HepG2 (cell line): ENCODE data around the gene SOCS3. TPM values are rescaled to one million over a fixed set of nuclear protein-coding genes. Genes with fewer than 3 reads are reported as not detected.

ENCODE experiments used
- ATAC-seq: fragments of 200-7000 bp; cut with Tn5 transposase; 3 replicates; pipeline ENCODE4 v1.9.1; 2020; ENCODE audit warnings: mild to moderate bottlenecking, moderate library complexity
- BruUV-seq: library from RNA; stranded (reverse); fragments of 400-500 nt; replicated peaks from 2 replicates; lab custom pipeline; 2021; lab: Mats Ljungman, UMichigan
- CTCF ChIA-PET: fragments of 300-600 bp; formaldehyde crosslinking; extraction: SDS; loops from one replicate; lab custom pipeline; 2021; ENCODE audit warnings: low total read pairs, inconsistent platforms, low intra/inter-chr PET ratio; lab: Yijun Ruan, JAX
- POLR2A ChIA-PET: fragments of 350-600 bp; sonication (Branson Sonifier 250); formaldehyde crosslinking; loops from one replicate; lab custom pipeline; 2020; ENCODE audit warnings: antibody characterized with exemption, inconsistent platforms; lab: Yijun Ruan, JAX
- DNase-seq: peaks from one replicate; pipeline ENCODE4 v3.0.0-alpha.2; 2015; ENCODE audit warnings: low spot score
- FAIRE-seq: peaks from 3 replicates; lab custom pipeline; 2011; peaks lifted over from hg19 to GRCh38; lab: Jason Lieb, UNC
- H2AFZ ChIP-seq: one replicate; pipeline ENCODE4 v1.6.1; 2011; ENCODE audit warnings: low read length, inconsistent platforms
- H3K27ac ChIP-seq: fragments of 300-600 bp; 3 replicates; pipeline ENCODE4 v1.8.0; 2011; ENCODE audit warnings: mixed run types, mild to moderate bottlenecking, mixed read lengths, low read length, inconsistent platforms; ENCODE audit not compliant: insufficient read depth; ENCODE audit errors: extremely low read length
- H3K27me3 ChIP-seq, 2 experiments: fragments of 200-600 bp in 1 of 2; 2 replicates in 1 of 2; 3 replicates in 1 of 2; pipeline versions ENCODE4 v1.6.0 to v1.8.0; 2011; ENCODE audit warnings: low read length in 2 of 2, mild to moderate bottlenecking in 2 of 2, moderate library complexity in 2 of 2, inconsistent platforms in 1 of 2; ENCODE audit not compliant: insufficient read depth in 2 of 2, control insufficient read depth in 1 of 2
- H3K36me3 ChIP-seq, 2 experiments: fragments of 200-600 bp in 1 of 2; replicated peaks in 1 of 2; 2 replicates in 1 of 2; 3 replicates in 1 of 2; pipeline versions ENCODE4 v1.5.1 to v1.8.0; 2011; ENCODE audit warnings: low read length in 2 of 2, inconsistent platforms in 1 of 2; ENCODE audit not compliant: insufficient read depth in 2 of 2, control insufficient read depth in 1 of 2
- H3K4me1 ChIP-seq: 2 replicates; pipeline ENCODE4 v1.5.1; 2012; ENCODE audit warnings: low read length, inconsistent platforms; ENCODE audit not compliant: insufficient read depth
- H3K4me2 ChIP-seq: 2 replicates; pipeline ENCODE4 v1.6.0; 2011; ENCODE audit warnings: low read depth, low read length, inconsistent platforms
- H3K4me3 ChIP-seq, 3 experiments: fragments of 200-600 bp in 1 of 3; sonication (generic), shearing (Covaris generic) in 1 of 3; replicated peaks in 1 of 3; 2 replicates each; pipeline ENCODE4 v1.5.1; 2011 to 2016; ENCODE audit warnings: low read length in 3 of 3, inconsistent platforms in 2 of 3, low read depth in 2 of 3, mild to moderate bottlenecking in 2 of 3, control low read depth in 1 of 3, mixed read lengths in 1 of 3; ENCODE audit not compliant: insufficient read depth in 1 of 3
- H3K79me2 ChIP-seq: one replicate; pipeline ENCODE4 v1.6.1; 2011; ENCODE audit warnings: low read length, inconsistent platforms; ENCODE audit not compliant: insufficient read depth
- H3K9ac ChIP-seq: 2 replicates; pipeline ENCODE4 v1.6.0; 2011; ENCODE audit warnings: mild to moderate bottlenecking, low read depth, low read length, inconsistent platforms; ENCODE audit not compliant: insufficient read depth
- H3K9me3 ChIP-seq: 2 replicates; pipeline ENCODE4 v1.5.1; 2012; ENCODE audit warnings: mild to moderate bottlenecking, low read length
- H4K20me1 ChIP-seq: 2 replicates; pipeline ENCODE4 v1.6.0; 2011; ENCODE audit warnings: inconsistent platforms, mild to moderate bottlenecking, low read length, moderate library complexity; ENCODE audit not compliant: insufficient read depth
- AGO2 ChIP-seq: fragments of 200-400 bp; formaldehyde crosslinking; optimal IDR thresholded peaks from 2 replicates; pipeline ENCODE3; 2017; ENCODE audit warnings: mild to moderate bottlenecking, low read depth, low read length, moderate library complexity
- NFYC ChIP-seq: IDR thresholded peaks from 2 replicates; pipeline ENCODE4 v1.6.1; 2016; ENCODE audit warnings: missing genetic modification reagents, missing compliant biosample characterization
- POLR2A ChIP-seq, 2 experiments: IDR thresholded peaks; 2 replicates each; pipeline ENCODE4 v1.6.1; 2011; ENCODE audit warnings: low read depth in 2 of 2, low read length in 2 of 2, mild to moderate bottlenecking in 1 of 2, moderate library complexity in 1 of 2; ENCODE audit not compliant: insufficient read depth in 1 of 2
- STAG1 ChIP-seq: sonication (generic); formaldehyde crosslinking; IDR thresholded peaks from 2 replicates; pipeline ENCODE4 v1.4.0; 2020; ENCODE audit warnings: missing genetic modification reagents
- ZNF260 ChIP-seq: sonication (generic); formaldehyde crosslinking; IDR thresholded peaks from 2 replicates; pipeline ENCODE4 v1.4.0; 2020; ENCODE audit warnings: missing genetic modification reagents, low read depth, mild to moderate bottlenecking, borderline replicate concordance
- ZNF7 ChIP-seq: IDR thresholded peaks from 2 replicates; pipeline ENCODE4 v1.6.1; 2016; ENCODE audit warnings: missing biosample characterization, missing genetic modification reagents
- ZNF883 ChIP-seq: sonication (generic); formaldehyde crosslinking; IDR thresholded peaks from 2 replicates; pipeline ENCODE4 v1.5.1; 2020; ENCODE audit warnings: mild to moderate bottlenecking, missing genetic modification reagents; ENCODE audit errors: not compliant biosample characterization
- WGBS: methylation state at CpG from one replicate; pipeline ENCODE4 v1.1.6; 2017; ENCODE audit warnings: low lambda C conversion rate; 5-methylcytosine and 5-hydroxymethylcytosine counted together
- in situ Hi-C: cut with HindIII; loops from 2 replicates; pipeline ENCODE4 v1.10.0; 2017; ENCODE audit warnings: low pct_unique_long_range_greater_than_20kb; ENCODE audit not compliant: extremely low pct_ligation_motif_present
- intact Hi-C: fragments of 100-400 bp; cut with micrococcal nuclease; formaldehyde crosslinking; loops from one replicate; pipeline ENCODE4 v1.10.0; 2022; ENCODE audit not compliant: unreplicated experiment
- polyA plus RNA-seq, 8 experiments: library from polyadenylated mRNA; depleted of rRNA in 3 of 8; stranded (reverse) in 7 of 8; unstranded in 1 of 8; fragments of >200 nt; fragmentation: Illumina TruSeq in 4 of 8; extraction: Trizol in 4 of 8; gene quantifications; 2 replicates each; pipeline versions ENCODE4 v1.2.1 to v1.2.3, GENCODE V29; 2011 to 2016; ENCODE audit warnings: low read depth in 4 of 8, missing spikeins in 1 of 8, mixed read lengths in 1 of 8; ENCODE audit not compliant: insufficient read depth in 1 of 8
- total RNA-seq, 5 experiments: library from RNA; depleted of rRNA; stranded (reverse); fragments of >200 nt; fragmentation: Illumina TruSeq; extraction: Trizol; gene quantifications; 2 replicates each; pipeline ENCODE4 v1.2.3, GENCODE V29; 2016; ENCODE audit warnings: low read depth in 1 of 5
- TF ChIP-seq, protein P1 (sequence below): IDR thresholded peaks from 2 replicates; pipeline ENCODE4 v1.6.1; 2012; ENCODE audit warnings: low read length, improper control_type of control experiment
- TF ChIP-seq, protein P2 (sequence below): sonication (generic); formaldehyde crosslinking; IDR thresholded peaks from 2 replicates; pipeline ENCODE4 v1.9.0; 2021; ENCODE audit warnings: mild to moderate bottlenecking, missing genetic modification reagents

The SOCS3 gene
- total and polyA plus RNA-seq, 2 of the 13 experiments (the other 11 are each of a cell fraction or from before 2014, with no cell fraction given) = 0.77 to 2.4 TPM

DNA sequence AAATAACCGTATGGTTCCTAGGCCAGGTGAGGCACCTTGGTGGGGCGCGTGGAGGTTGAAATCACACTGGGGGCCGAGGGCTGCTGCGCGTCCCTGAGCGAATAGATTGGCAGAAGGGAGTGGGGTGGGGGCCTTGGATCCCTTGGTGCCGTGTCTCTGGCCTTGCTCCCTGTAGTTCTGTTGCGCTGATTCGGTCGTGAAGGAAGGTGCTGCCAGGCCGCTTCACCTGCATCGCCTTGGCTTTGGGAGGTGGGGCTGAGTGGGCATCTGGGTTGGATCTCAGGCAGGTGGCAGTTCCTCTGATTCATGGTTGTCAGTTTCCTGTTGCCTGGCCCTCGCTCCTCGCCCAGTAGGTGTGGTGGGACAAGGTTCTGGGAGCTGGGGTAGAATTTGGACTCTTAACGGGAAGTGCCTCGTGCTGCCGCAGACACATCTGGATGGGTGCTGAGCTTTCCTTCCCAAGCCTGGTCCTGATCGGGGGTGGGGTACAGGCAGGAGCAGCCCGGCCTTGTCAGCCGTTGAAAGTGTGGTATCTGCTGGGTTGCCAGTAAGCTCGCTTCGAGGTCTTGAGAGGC is 48.7 kb upstream of the SOCS3 start:
- CTCF ChIA-PET = no interaction called here
- POLR2A ChIA-PET = no interaction called here

More for the DNA sequence above, 48.7 kb upstream of the SOCS3 start:
- 96% methylated on average over 23 of the region's 23 CpGs for WGBS
- TF ChIP-seq ZNF7 = no peak
- TF ChIP-seq, protein P1, sequence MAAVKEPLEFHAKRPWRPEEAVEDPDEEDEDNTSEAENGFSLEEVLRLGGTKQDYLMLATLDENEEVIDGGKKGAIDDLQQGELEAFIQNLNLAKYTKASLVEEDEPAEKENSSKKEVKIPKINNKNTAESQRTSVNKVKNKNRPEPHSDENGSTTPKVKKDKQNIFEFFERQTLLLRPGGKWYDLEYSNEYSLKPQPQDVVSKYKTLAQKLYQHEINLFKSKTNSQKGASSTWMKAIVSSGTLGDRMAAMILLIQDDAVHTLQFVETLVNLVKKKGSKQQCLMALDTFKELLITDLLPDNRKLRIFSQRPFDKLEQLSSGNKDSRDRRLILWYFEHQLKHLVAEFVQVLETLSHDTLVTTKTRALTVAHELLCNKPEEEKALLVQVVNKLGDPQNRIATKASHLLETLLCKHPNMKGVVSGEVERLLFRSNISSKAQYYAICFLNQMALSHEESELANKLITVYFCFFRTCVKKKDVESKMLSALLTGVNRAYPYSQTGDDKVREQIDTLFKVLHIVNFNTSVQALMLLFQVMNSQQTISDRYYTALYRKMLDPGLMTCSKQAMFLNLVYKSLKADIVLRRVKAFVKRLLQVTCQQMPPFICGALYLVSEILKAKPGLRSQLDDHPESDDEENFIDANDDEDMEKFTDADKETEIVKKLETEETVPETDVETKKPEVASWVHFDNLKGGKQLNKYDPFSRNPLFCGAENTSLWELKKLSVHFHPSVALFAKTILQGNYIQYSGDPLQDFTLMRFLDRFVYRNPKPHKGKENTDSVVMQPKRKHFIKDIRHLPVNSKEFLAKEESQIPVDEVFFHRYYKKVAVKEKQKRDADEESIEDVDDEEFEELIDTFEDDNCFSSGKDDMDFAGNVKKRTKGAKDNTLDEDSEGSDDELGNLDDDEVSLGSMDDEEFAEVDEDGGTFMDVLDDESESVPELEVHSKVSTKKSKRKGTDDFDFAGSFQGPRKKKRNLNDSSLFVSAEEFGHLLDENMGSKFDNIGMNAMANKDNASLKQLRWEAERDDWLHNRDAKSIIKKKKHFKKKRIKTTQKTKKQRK = no peak
- TF ChIP-seq POLR2A (IDR thresholded peaks at IDR 0.05; ENCODE audit: insufficient read depth in 1 of 2, low read depth in 2 of 2, low read length in 2 of 2) = no peak
- no peak for TF ChIP-seq STAG1 (CRISPR knock-in tag)
- TF ChIP-seq ZNF883 (CRISPR knock-in tag) = no peak
- TF ChIP-seq NFYC (CRISPR knock-in tag) = no peak
- peak; percentile 42 for TF ChIP-seq AGO2
- no peak for TF ChIP-seq ZNF260 (CRISPR knock-in tag)
- TF ChIP-seq, protein P2, sequence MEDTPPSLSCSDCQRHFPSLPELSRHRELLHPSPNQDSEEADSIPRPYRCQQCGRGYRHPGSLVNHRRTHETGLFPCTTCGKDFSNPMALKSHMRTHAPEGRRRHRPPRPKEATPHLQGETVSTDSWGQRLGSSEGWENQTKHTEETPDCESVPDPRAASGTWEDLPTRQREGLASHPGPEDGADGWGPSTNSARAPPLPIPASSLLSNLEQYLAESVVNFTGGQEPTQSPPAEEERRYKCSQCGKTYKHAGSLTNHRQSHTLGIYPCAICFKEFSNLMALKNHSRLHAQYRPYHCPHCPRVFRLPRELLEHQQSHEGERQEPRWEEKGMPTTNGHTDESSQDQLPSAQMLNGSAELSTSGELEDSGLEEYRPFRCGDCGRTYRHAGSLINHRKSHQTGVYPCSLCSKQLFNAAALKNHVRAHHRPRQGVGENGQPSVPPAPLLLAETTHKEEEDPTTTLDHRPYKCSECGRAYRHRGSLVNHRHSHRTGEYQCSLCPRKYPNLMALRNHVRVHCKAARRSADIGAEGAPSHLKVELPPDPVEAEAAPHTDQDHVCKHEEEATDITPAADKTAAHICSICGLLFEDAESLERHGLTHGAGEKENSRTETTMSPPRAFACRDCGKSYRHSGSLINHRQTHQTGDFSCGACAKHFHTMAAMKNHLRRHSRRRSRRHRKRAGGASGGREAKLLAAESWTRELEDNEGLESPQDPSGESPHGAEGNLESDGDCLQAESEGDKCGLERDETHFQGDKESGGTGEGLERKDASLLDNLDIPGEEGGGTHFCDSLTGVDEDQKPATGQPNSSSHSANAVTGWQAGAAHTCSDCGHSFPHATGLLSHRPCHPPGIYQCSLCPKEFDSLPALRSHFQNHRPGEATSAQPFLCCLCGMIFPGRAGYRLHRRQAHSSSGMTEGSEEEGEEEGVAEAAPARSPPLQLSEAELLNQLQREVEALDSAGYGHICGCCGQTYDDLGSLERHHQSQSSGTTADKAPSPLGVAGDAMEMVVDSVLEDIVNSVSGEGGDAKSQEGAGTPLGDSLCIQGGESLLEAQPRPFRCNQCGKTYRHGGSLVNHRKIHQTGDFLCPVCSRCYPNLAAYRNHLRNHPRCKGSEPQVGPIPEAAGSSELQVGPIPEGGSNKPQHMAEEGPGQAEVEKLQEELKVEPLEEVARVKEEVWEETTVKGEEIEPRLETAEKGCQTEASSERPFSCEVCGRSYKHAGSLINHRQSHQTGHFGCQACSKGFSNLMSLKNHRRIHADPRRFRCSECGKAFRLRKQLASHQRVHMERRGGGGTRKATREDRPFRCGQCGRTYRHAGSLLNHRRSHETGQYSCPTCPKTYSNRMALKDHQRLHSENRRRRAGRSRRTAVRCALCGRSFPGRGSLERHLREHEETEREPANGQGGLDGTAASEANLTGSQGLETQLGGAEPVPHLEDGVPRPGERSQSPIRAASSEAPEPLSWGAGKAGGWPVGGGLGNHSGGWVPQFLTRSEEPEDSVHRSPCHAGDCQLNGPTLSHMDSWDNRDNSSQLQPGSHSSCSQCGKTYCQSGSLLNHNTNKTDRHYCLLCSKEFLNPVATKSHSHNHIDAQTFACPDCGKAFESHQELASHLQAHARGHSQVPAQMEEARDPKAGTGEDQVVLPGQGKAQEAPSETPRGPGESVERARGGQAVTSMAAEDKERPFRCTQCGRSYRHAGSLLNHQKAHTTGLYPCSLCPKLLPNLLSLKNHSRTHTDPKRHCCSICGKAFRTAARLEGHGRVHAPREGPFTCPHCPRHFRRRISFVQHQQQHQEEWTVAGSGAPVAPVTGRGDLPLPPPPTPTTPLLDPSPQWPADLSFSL (CRISPR knock-in tag) = no peak
- TF ChIP-seq, all 625 proteins: peak for 1
- no peak overlapping the region for H3K9ac ChIP-seq
- no peak overlapping the region for H3K4me2 ChIP-seq
- H3K9me3 ChIP-seq = no peaks in the 10 kb centered on the region
- in situ Hi-C loops (no loop called here), intact Hi-C loops (no loop called here)
- BruUV-seq = no TSS peak
- H3K27ac ChIP-seq = no peak overlapping the region
- H2AFZ ChIP-seq = no peak overlapping the region
- no peak for DNase-seq
- H3K4me3 ChIP-seq = no peak overlapping the region
- peaks cover 22 to 54% of the 10 kb centered on the region in 2 experiments; a peak in 4 of 5 replicates for H3K36me3 ChIP-seq
- no peak for ATAC-seq
- H4K20me1 ChIP-seq = peaks cover 23% of the 10 kb centered on the region; the same call in 1 of the 2 replicates
- no peaks in the 10 kb centered on the region for H3K27me3 ChIP-seq
- H3K79me2 ChIP-seq = no peaks in the 10 kb centered on the region
- H3K4me1 ChIP-seq = no peaks in the 10 kb centered on the region
- no peak for FAIRE-seq
